Neural cell (in vitro differentiated cells): Measurements from ENCODE around the gene ST6GAL1.

Source experiments
- EP300 ChIP-seq: fragments of 450-650 bp; conservative IDR thresholded peaks from 2 replicates; pipeline ENCODE4 v1.6.1; 2014; ENCODE audit warnings: antibody characterized with exemption, mild to moderate bottlenecking, moderate library complexity; ENCODE audit not compliant: poor library complexity, severe bottlenecking
- POLR2AphosphoS5 ChIP-seq: IDR thresholded peaks from 2 replicates; pipeline ENCODE4 v1.6.1; 2012
- SMC3 ChIP-seq: fragments of 450-650 bp; conservative IDR thresholded peaks from 2 replicates; pipeline ENCODE4 v1.6.1; 2014; ENCODE audit warnings: antibody characterized with exemption, mild to moderate bottlenecking, moderate library complexity; ENCODE audit not compliant: poor library complexity
- TF ChIP-seq, protein P1 (sequence below): fragments of 450-650 bp; IDR thresholded peaks from 2 replicates; pipeline ENCODE4 v1.5.1; 2014; ENCODE audit warnings: antibody characterized with exemption, mild to moderate bottlenecking, moderate library complexity; ENCODE audit not compliant: poor library complexity, severe bottlenecking
- TF ChIP-seq, protein P2 (sequence below): IDR thresholded peaks from 2 replicates; pipeline ENCODE4 v1.6.1; 2012; ENCODE audit warnings: borderline replicate concordance

DNA sequence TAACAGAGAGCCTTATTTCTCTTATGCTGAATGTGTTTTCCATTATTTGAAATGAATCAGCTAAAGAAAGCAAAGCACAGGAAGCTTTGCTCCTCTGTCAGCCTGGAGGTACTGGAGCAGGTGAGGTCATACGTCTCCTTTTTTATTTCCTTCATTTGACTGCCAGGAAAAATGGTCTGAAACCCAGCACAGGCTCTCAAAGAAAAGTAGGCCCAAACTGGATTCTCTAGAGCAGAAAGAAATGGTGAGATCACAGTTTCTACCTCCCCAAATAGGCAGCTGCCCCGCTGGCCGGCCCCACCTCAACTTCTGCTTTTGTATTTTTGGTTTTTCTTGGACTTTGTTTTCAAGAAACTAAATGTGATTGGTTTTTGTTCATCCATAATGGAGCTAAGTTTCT is 113.9 kb downstream of the ST6GAL1 start:
- TF ChIP-seq, protein P1, sequence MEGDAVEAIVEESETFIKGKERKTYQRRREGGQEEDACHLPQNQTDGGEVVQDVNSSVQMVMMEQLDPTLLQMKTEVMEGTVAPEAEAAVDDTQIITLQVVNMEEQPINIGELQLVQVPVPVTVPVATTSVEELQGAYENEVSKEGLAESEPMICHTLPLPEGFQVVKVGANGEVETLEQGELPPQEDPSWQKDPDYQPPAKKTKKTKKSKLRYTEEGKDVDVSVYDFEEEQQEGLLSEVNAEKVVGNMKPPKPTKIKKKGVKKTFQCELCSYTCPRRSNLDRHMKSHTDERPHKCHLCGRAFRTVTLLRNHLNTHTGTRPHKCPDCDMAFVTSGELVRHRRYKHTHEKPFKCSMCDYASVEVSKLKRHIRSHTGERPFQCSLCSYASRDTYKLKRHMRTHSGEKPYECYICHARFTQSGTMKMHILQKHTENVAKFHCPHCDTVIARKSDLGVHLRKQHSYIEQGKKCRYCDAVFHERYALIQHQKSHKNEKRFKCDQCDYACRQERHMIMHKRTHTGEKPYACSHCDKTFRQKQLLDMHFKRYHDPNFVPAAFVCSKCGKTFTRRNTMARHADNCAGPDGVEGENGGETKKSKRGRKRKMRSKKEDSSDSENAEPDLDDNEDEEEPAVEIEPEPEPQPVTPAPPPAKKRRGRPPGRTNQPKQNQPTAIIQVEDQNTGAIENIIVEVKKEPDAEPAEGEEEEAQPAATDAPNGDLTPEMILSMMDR, result no peak
- TF ChIP-seq POLR2AphosphoS5 (no peak), SMC3 (no peak), EP300 (no peak)
- TF ChIP-seq, protein P2, sequence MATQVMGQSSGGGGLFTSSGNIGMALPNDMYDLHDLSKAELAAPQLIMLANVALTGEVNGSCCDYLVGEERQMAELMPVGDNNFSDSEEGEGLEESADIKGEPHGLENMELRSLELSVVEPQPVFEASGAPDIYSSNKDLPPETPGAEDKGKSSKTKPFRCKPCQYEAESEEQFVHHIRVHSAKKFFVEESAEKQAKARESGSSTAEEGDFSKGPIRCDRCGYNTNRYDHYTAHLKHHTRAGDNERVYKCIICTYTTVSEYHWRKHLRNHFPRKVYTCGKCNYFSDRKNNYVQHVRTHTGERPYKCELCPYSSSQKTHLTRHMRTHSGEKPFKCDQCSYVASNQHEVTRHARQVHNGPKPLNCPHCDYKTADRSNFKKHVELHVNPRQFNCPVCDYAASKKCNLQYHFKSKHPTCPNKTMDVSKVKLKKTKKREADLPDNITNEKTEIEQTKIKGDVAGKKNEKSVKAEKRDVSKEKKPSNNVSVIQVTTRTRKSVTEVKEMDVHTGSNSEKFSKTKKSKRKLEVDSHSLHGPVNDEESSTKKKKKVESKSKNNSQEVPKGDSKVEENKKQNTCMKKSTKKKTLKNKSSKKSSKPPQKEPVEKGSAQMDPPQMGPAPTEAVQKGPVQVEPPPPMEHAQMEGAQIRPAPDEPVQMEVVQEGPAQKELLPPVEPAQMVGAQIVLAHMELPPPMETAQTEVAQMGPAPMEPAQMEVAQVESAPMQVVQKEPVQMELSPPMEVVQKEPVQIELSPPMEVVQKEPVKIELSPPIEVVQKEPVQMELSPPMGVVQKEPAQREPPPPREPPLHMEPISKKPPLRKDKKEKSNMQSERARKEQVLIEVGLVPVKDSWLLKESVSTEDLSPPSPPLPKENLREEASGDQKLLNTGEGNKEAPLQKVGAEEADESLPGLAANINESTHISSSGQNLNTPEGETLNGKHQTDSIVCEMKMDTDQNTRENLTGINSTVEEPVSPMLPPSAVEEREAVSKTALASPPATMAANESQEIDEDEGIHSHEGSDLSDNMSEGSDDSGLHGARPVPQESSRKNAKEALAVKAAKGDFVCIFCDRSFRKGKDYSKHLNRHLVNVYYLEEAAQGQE, result no peak
